H54 (cell line): ENCODE measurements around the gene CRIM1.

Experiments used
- DNase-seq: peaks from one replicate; pipeline ENCODE4 v3.0.0; 2011; ENCODE audit warnings: low spot score, mixed read lengths; ENCODE audit not compliant: insufficient read length
- FAIRE-seq: peaks from 3 replicates; lab custom pipeline; 2011; peaks lifted over from hg19 to GRCh38; lab: Jason Lieb, UNC
- POLR2A ChIP-seq: IDR thresholded peaks from 2 replicates; pipeline ENCODE4 v1.6.1; 2011; ENCODE audit warnings: low read depth, mild to moderate bottlenecking, low read length

CRIM1 gene

GRCh38 chr2:36554531-36554930 is 199.0 kb downstream of the CRIM1 start:
- no peak for FAIRE-seq
- no peak for TF ChIP-seq POLR2A
- DNase-seq, result no peak

- no peak for FAIRE-seq
- DNase-seq, result no peak
- no peak for TF ChIP-seq POLR2A
These were observed 200.2 kb downstream of the CRIM1 start for GRCh38 chr2:36555789-36556188.

- FAIRE-seq, result peak; percentile 15
- no peak for TF ChIP-seq POLR2A
- DNase-seq, result no peak
These were observed 201.3 kb downstream of the CRIM1 start for GRCh38 chr2:36556842-36557241.

GRCh38 chr2:36559221-36559942 is 203.8 kb downstream of the CRIM1 start:
- no peak for DNase-seq
- FAIRE-seq, result peak; percentile 38
- TF ChIP-seq POLR2A, result no peak

- TF ChIP-seq POLR2A, result no peak
- FAIRE-seq (no peak), DNase-seq (no peak)
These were observed 205.1 kb downstream of the CRIM1 start for GRCh38 chr2:36560726-36561125.

GRCh38 chr2:36561237-36561944 is 205.8 kb downstream of the CRIM1 start:
- FAIRE-seq (peak; percentile 80), DNase-seq (peak; percentile 30)
- no peak for TF ChIP-seq POLR2A

GRCh38 chr2:36562240-36562639 is 206.7 kb downstream of the CRIM1 start:
- no peak for FAIRE-seq
- TF ChIP-seq POLR2A, result no peak
- DNase-seq, result no peak

GRCh38 chr2:36562973-36563532 is 207.5 kb downstream of the CRIM1 start:
- no peak for FAIRE-seq
- DNase-seq, result no peak
- no peak for TF ChIP-seq POLR2A

GRCh38 chr2:36564377-36564930 is 208.9 kb downstream of the CRIM1 start:
- no peak for FAIRE-seq
- no peak for DNase-seq
- no peak for TF ChIP-seq POLR2A

GRCh38 chr2:36565712-36566111 is 210.1 kb downstream of the CRIM1 start:
- TF ChIP-seq POLR2A, result no peak
- DNase-seq (no peak), FAIRE-seq (no peak)

- FAIRE-seq (no peak), DNase-seq (no peak)
- TF ChIP-seq POLR2A, result no peak
These were observed 211.3 kb downstream of the CRIM1 start for GRCh38 chr2:36566887-36567286.

GRCh38 chr2:36567711-36568408 is 212.3 kb downstream of the CRIM1 start:
- TF ChIP-seq POLR2A, result no peak
- FAIRE-seq, result no peak
- DNase-seq, result no peak

GRCh38 chr2:36568516-36569246 is 213.1 kb downstream of the CRIM1 start:
- TF ChIP-seq POLR2A, result no peak
- FAIRE-seq (peak; percentile 92), DNase-seq (no peak)
